ENCODE data around the gene HIVEP3.

The HIVEP3 gene

GRCh38 chr1:41810446-41810845, 108.3 kb downstream of the HIVEP3 start:
- TF ChIP-seq CTCF (IDR thresholded peaks at IDR 0.05; ENCODE audit: low read depth, low read length), result no peak
- no peak for TF ChIP-seq POLR2A (IDR thresholded peaks at IDR 0.05; ENCODE audit: extremely low read depth, insufficient read length)
- TF ChIP-seq MYC (IDR thresholded peaks at IDR 0.05; ENCODE audit: low read depth, low read length), result no peak
- peak; percentile 73 for TF ChIP-seq MAX (IDR thresholded peaks at IDR 0.05; ENCODE audit: low read depth, low read length)
- H3K4me3 ChIP-seq (ENCODE audit: low read depth, low read length), result no peak overlapping the region
- peak; percentile 72 for DNase-seq (ENCODE audit: low read depth)

GRCh38 chr1:41809692-41810091, 109.0 kb downstream of the HIVEP3 start:
- no peak for TF ChIP-seq POLR2A (IDR thresholded peaks at IDR 0.05; ENCODE audit: extremely low read depth, insufficient read length)
- no peak for TF ChIP-seq CTCF (IDR thresholded peaks at IDR 0.05; ENCODE audit: low read depth, low read length)
- TF ChIP-seq MAX (IDR thresholded peaks at IDR 0.05; ENCODE audit: low read depth, low read length), result no peak
- no peak for TF ChIP-seq MYC (IDR thresholded peaks at IDR 0.05; ENCODE audit: low read depth, low read length)
- no peak for DNase-seq (ENCODE audit: low read depth)
- H3K4me3 ChIP-seq (ENCODE audit: low read depth, low read length), result no peak overlapping the region

- TF ChIP-seq MYC (IDR thresholded peaks at IDR 0.05; ENCODE audit: low read depth, low read length) (no peak), CTCF (IDR thresholded peaks at IDR 0.05; ENCODE audit: low read depth, low read length) (no peak), POLR2A (IDR thresholded peaks at IDR 0.05; ENCODE audit: extremely low read depth, insufficient read length) (no peak)
- no peak for DNase-seq (ENCODE audit: low read depth)
- no peak overlapping the region for H3K4me3 ChIP-seq (ENCODE audit: low read depth, low read length)
Observed at GRCh38 chr1:41807390-41807789, 111.3 kb downstream of the HIVEP3 start.

GRCh38 chr1:41806472-41807155, 112.1 kb downstream of the HIVEP3 start:
- DNase-seq (ENCODE audit: low read depth), result peak; percentile 54
- TF ChIP-seq POLR2A (IDR thresholded peaks at IDR 0.05; ENCODE audit: extremely low read depth, insufficient read length) (no peak), MAX (IDR thresholded peaks at IDR 0.05; ENCODE audit: low read depth, low read length) (no peak), MYC (IDR thresholded peaks at IDR 0.05; ENCODE audit: low read depth, low read length) (no peak), CTCF (IDR thresholded peaks at IDR 0.05; ENCODE audit: low read depth, low read length) (no peak)
- H3K4me3 ChIP-seq (ENCODE audit: low read depth, low read length), result no peak overlapping the region

GRCh38 chr1:41805771-41806471, 112.8 kb downstream of the HIVEP3 start:
- no peak for TF ChIP-seq CTCF (IDR thresholded peaks at IDR 0.05; ENCODE audit: low read depth, low read length)
- no peak for TF ChIP-seq POLR2A (IDR thresholded peaks at IDR 0.05; ENCODE audit: extremely low read depth, insufficient read length)
- TF ChIP-seq MAX (IDR thresholded peaks at IDR 0.05; ENCODE audit: low read depth, low read length), result no peak
- no peak for TF ChIP-seq MYC (IDR thresholded peaks at IDR 0.05; ENCODE audit: low read depth, low read length)
- no peak for DNase-seq (ENCODE audit: low read depth)
- no peak overlapping the region for H3K4me3 ChIP-seq (ENCODE audit: low read depth, low read length)
